Psoas muscle (tissue), 8 donors: ENCODE measurements around the gene ALK. TPM values are rescaled to one million over a fixed set of nuclear protein-coding genes. Genes with fewer than 3 reads are reported as not detected.
"Not testable (repeated sequence)": the region's sequence is repeated elsewhere in the genome, so short reads cannot be mapped to it uniquely, and the experiment has no call there.

Experiments used
- ATAC-seq, 4 donors: fragments of 200-7000 bp; cut with Tn5 transposase; one replicate each; pipeline ENCODE4 v1.9.1; 2020; ENCODE audit warnings: moderate library complexity in 3 of 4, mild to moderate bottlenecking in 2 of 4
- DNase-seq, 2 donors: peaks; one replicate each; pipeline ENCODE4 v3.0.0-alpha.2; 2020
- H3K27ac ChIP-seq: fragments of 200-600 bp; one replicate; pipeline ENCODE4 v1.8.0; 2022
- H3K27me3 ChIP-seq, 3 donors: fragments of 200-600 bp in 1 of 3; one replicate each; pipeline versions ENCODE4 v1.6.1 to v1.8.0; 2013 to 2022; ENCODE audit warnings: low read length in 2 of 3, mild to moderate bottlenecking in 2 of 3, moderate library complexity in 1 of 3; ENCODE audit not compliant: insufficient read depth in 3 of 3
- H3K36me3 ChIP-seq, 2 donors: fragments of 200-600 bp in 1 of 2; one replicate each; pipeline versions ENCODE4 v1.6.1 to v1.8.0; 2013 to 2022; ENCODE audit warnings: low read depth in 1 of 2, mild to moderate bottlenecking in 1 of 2, moderate library complexity in 1 of 2; ENCODE audit not compliant: insufficient read depth in 1 of 2
- H3K4me1 ChIP-seq: fragments of 200-600 bp; one replicate; pipeline ENCODE4 v1.8.0; 2022
- H3K4me3 ChIP-seq: fragments of 200-600 bp; one replicate; pipeline ENCODE4 v1.8.0; 2022; ENCODE audit warnings: mild to moderate bottlenecking
- H3K9me3 ChIP-seq: fragments of 200-600 bp; one replicate; pipeline ENCODE4 v1.8.0; 2022
- WGBS, 3 donors: extraction: QIAGEN DNeasy Blood & Tissue Kit; methylation state at CpG; one replicate each; pipeline versions ENCODE4 v1.1.6 to v1.1.7; 2013; 5-methylcytosine and 5-hydroxymethylcytosine counted together
- intact Hi-C, 2 donors: fragments of 100-400 bp; cut with DNase I; formaldehyde crosslinking; loops; one replicate each; pipeline versions ENCODE4 v1.11.0 to v1.14.2; 2022
- polyA plus RNA-seq, 3 donors: library from polyadenylated mRNA; stranded (reverse); fragments of 200-250 nt; gene quantifications; one replicate each; pipeline ENCODE4 v1.2.3, GENCODE V29; 2013
- total RNA-seq, 4 donors: library from RNA; stranded (reverse); fragmentation: NEBNext Ultra II Directional in 2 of 4; extraction: Animal tissue kit (Norgen Biotek cat#: 25700) in 2 of 4; gene quantifications; one replicate each; pipeline versions ENCODE4 v1.2.1 to v1.2.4, GENCODE V29; 2021 to 2023
- TF ChIP-seq, protein P1 (sequence below): fragments of 200-600 bp; IDR thresholded peaks from one replicate; pipeline ENCODE4 v1.8.0; 2022; ENCODE audit warnings: antibody characterized with exemption
- donor health status: healthy with polysubstance abuse.
- donor health status: DM: no; HTN: no; CAD: no; lungs with moderate emphysema.
- donor health status: Bipolar disorder and iron deficiency.
- donor health status: healthy.
- donor health status: DM: yes; HTN: yes; CAD: no.
- donor health status: DM: no; HTN: no; CAD: no.
- donor health status: DM: no; HTN: no; CAD: no.
- donor health status: DM: yes; HTN: yes; CAD: no.

Gene ALK
- total and polyA plus RNA-seq, 7 donors: 0.03 to 0.32 (median 0.08) TPM; not detected in 2

- H3K4me1 ChIP-seq: no peaks in the 10 kb centered on the region
- TF ChIP-seq, protein P1, sequence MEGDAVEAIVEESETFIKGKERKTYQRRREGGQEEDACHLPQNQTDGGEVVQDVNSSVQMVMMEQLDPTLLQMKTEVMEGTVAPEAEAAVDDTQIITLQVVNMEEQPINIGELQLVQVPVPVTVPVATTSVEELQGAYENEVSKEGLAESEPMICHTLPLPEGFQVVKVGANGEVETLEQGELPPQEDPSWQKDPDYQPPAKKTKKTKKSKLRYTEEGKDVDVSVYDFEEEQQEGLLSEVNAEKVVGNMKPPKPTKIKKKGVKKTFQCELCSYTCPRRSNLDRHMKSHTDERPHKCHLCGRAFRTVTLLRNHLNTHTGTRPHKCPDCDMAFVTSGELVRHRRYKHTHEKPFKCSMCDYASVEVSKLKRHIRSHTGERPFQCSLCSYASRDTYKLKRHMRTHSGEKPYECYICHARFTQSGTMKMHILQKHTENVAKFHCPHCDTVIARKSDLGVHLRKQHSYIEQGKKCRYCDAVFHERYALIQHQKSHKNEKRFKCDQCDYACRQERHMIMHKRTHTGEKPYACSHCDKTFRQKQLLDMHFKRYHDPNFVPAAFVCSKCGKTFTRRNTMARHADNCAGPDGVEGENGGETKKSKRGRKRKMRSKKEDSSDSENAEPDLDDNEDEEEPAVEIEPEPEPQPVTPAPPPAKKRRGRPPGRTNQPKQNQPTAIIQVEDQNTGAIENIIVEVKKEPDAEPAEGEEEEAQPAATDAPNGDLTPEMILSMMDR: no peak
- H3K9me3 ChIP-seq: no peaks in the 10 kb centered on the region
- ATAC-seq (no peak), DNase-seq (no peak)
- WGBS, 3 donors: 62 to 64% (median 63%) methylated on average over 8 of the region's 8 CpGs
- no peaks in the 10 kb centered on the region for H3K36me3 ChIP-seq
- no peak overlapping the region for H3K4me3 ChIP-seq
- no peaks in the 10 kb centered on the region for H3K27me3 ChIP-seq
- no peak overlapping the region for H3K27ac ChIP-seq
- intact Hi-C loops: no loop called here
These were observed 167.5 kb downstream of the ALK start for GRCh38 chr2:29753671-29754444.

GRCh38 chr2:29751390-29751789 is 170.0 kb downstream of the ALK start:
- TF ChIP-seq, protein P1: no peak
- Histone ChIP-seq H3K4me3 (no peak overlapping the region), H3K4me1 (no peaks in the 10 kb centered on the region), H3K9me3 (no peaks in the 10 kb centered on the region), H3K27ac (no peak overlapping the region), H3K36me3 (no peaks in the 10 kb centered on the region), H3K27me3 (no peaks in the 10 kb centered on the region)
- no peak for DNase-seq
- intact Hi-C loops: no loop called here
- ATAC-seq: no peak
- 90 to 94% (median 93%) methylated on average over 6 of the region's 6 CpGs for WGBS, 3 donors

- ATAC-seq, H3K27me3 ChIP-seq, H3K4me3 ChIP-seq, H3K4me1 ChIP-seq, H3K27ac ChIP-seq, DNase-seq, intact Hi-C loops, H3K9me3 ChIP-seq, H3K36me3 ChIP-seq: not testable (repeated sequence)
- WGBS, 3 donors: 87 to 100% (median 98%) methylated on average over 2 to 3 of the region's 3 CpGs
These were observed 170.9 kb downstream of the ALK start for GRCh38 chr2:29750463-29750862.

- ATAC-seq: no peak
- Histone ChIP-seq H3K9me3 (no peaks in the 10 kb centered on the region), H3K27ac (no peak overlapping the region), H3K36me3 (no peaks in the 10 kb centered on the region), H3K27me3 (no peaks in the 10 kb centered on the region), H3K4me3 (no peak overlapping the region), H3K4me1 (no peaks in the 10 kb centered on the region)
- intact Hi-C loops: no loop called here
- no peak for DNase-seq
- TF ChIP-seq, protein P1: no peak
- 60 to 76% (median 68%) methylated on average over 5 of the region's 5 CpGs for WGBS, 3 donors
These were observed 171.5 kb downstream of the ALK start for GRCh38 chr2:29749843-29750242.

GRCh38 chr2:29749041-29749440 is 172.3 kb downstream of the ALK start:
- TF ChIP-seq, protein P1: no peak
- Histone ChIP-seq H3K4me3 (no peak overlapping the region), H3K27me3 (no peaks in the 10 kb centered on the region), H3K4me1 (no peaks in the 10 kb centered on the region), H3K27ac (no peak overlapping the region), H3K36me3 (no peaks in the 10 kb centered on the region), H3K9me3 (no peaks in the 10 kb centered on the region)
- WGBS, 3 donors: 88 to 91% (median 88%) methylated on average over 1 of the region's 1 CpG
- DNase-seq: no peak
- intact Hi-C loops: no loop called here
- no peak for ATAC-seq
